T-helper 17 cell (primary cell): ENCODE measurements around the gene WWOX. TPM values are rescaled to one million over a fixed set of nuclear protein-coding genes. Genes with fewer than 3 reads are reported as not detected.

Source experiments
- ATAC-seq: fragments of 150-1000 bp; cut with Tn5 transposase; 2 replicates; pipeline ENCODE4 v1.10.0; 2021; ENCODE audit warnings: mild to moderate bottlenecking, moderate library complexity
- DNase-seq, 3 donors: peaks; one replicate each; pipeline versions ENCODE4 v3.0.0 to v3.0.0-alpha.2; 2020 to 2021
- H3K9me3 ChIP-seq: one replicate; pipeline ENCODE4 v1.7.0; 2013; ENCODE audit warnings: low read length, mild to moderate bottlenecking; ENCODE audit not compliant: control insufficient read depth, poor library complexity, severe bottlenecking
- H3K27ac Mint-ChIP-seq: one replicate; pipeline ENCODE4 v1.8.0; 2022; ENCODE audit warnings: mild to moderate bottlenecking, moderate library complexity, mixed read lengths
- H3K27me3 Mint-ChIP-seq: one replicate; pipeline ENCODE4 v1.8.0; 2022; ENCODE audit warnings: mixed read lengths
- H3K36me3 Mint-ChIP-seq: one replicate; pipeline ENCODE4 v1.8.0; 2022; ENCODE audit warnings: low read depth, mixed read lengths
- H3K4me1 Mint-ChIP-seq: one replicate; pipeline ENCODE4 v1.8.0; 2022; ENCODE audit warnings: mild to moderate bottlenecking, mixed read lengths
- H3K4me3 Mint-ChIP-seq: one replicate; pipeline ENCODE4 v1.8.0; 2022; ENCODE audit warnings: mild to moderate bottlenecking, moderate library complexity, mixed read lengths
- total RNA-seq, 4 donors: library from RNA in 2 of 4; stranded (reverse) in 2 of 4; gene quantifications; one replicate each; pipeline ENCODE4 v1.2.3 and lab custom pipeline; 2022 to 2026

The WWOX gene
- total RNA-seq, 2 donors from 2014 or later: 26.8 to 29.7 TPM

DNA sequence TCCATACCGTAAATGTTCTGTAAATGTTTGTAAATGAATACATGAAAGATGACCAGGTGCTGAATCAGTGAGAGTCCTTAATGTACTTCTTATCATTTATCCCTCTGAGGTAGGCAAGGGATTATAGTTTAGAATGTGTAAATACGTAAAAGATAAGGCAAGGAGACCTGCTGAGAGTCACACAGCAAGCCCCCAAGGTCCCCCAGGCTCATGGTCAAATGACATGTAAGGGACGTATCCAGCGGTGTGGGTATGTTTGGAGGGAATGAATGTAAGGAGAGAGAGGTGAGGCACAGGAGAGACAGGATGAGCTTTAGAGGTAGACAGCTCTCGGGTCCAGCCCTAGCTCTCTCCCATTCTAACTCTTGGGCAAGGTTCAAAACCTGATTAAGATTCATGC, 341.8 kb downstream of the WWOX start:
- DNase-seq: no peak
- no peak overlapping the region for H3K4me3 Mint-ChIP-seq
- no peaks in the 10 kb centered on the region for H3K9me3 ChIP-seq
- no peak overlapping the region for H3K27ac Mint-ChIP-seq
- peaks cover 6% of the 10 kb centered on the region for H3K4me1 Mint-ChIP-seq
- H3K36me3 Mint-ChIP-seq: peaks cover 3% of the 10 kb centered on the region
- no peak for ATAC-seq
- no peaks in the 10 kb centered on the region for H3K27me3 Mint-ChIP-seq

GRCh38 chr16:78443542-78444364, 344.3 kb downstream of the WWOX start:
- ATAC-seq (no peak), DNase-seq (no peak)
- H3K27me3 Mint-ChIP-seq: no peaks in the 10 kb centered on the region
- peaks cover 4% of the 10 kb centered on the region for H3K4me1 Mint-ChIP-seq
- H3K4me3 Mint-ChIP-seq: no peak overlapping the region
- peaks cover 3% of the 10 kb centered on the region for H3K36me3 Mint-ChIP-seq
- no peaks in the 10 kb centered on the region for H3K9me3 ChIP-seq
- H3K27ac Mint-ChIP-seq: peak overlapping the region; percentile 27

GRCh38 chr16:78445818-78446217, 346.4 kb downstream of the WWOX start:
- DNase-seq (no peak), ATAC-seq (no peak)
- Mint-ChIP-seq H3K36me3 (peaks cover 3% of the 10 kb centered on the region), H3K27ac (no peak overlapping the region), H3K4me1 (peaks cover 4% of the 10 kb centered on the region), H3K27me3 (no peaks in the 10 kb centered on the region), H3K4me3 (no peak overlapping the region)
- H3K9me3 ChIP-seq: no peaks in the 10 kb centered on the region

DNA sequence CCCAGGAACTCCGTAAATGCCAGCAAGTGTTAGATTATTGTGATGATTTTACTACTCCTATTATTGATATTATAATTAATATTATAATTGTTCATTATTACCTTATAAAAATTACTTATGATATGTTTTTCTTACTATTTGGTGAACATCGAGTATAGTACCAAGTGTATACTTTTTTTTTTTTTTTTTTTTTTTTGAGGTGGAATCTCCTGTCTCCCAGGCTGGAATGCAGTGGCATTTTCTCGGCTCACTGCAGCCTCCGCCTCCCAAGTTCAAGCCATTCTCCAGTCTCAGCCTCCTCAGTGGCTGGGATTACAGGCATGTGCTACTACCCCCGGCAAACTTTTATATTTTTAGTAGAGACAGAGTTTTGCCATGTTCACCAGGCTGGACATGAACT, 347.0 kb downstream of the WWOX start:
- Mint-ChIP-seq H3K27ac (no peak overlapping the region), H3K4me1 (peaks cover 4% of the 10 kb centered on the region), H3K36me3 (peaks cover 3% of the 10 kb centered on the region), H3K27me3 (no peaks in the 10 kb centered on the region), H3K4me3 (no peak overlapping the region)
- DNase-seq: no peak
- H3K9me3 ChIP-seq: no peaks in the 10 kb centered on the region
- no peak for ATAC-seq

DNA sequence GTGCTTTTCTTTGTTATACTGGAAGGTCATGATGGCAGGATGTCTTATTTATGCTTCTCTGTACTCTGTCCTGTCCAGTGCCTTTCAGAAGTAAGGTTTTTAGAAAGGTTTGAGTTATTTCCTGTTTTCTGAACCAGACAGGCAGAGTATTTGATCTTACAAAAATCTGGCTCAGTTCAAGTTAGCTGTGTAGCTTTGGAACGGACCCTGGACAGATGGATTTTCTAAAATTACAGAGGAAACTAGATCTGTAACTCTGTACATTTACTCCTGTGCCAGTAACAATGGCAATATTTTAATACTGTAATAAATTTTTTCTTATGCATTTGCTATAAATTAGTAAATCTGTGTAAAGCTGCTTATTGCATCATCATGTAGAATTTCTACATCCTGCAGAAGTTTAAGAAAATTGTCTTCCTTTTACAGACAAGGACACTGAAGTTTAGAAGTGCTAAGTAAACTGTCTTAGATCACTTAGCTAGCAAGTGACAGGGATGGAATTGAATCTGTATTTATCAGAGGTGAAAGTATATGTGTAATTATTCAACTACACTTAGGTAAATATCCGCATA, 347.6 kb downstream of the WWOX start:
- no peak for ATAC-seq
- Mint-ChIP-seq H3K4me1 (peaks cover 4% of the 10 kb centered on the region), H3K27me3 (no peaks in the 10 kb centered on the region), H3K36me3 (peaks cover 3% of the 10 kb centered on the region), H3K4me3 (no peak overlapping the region), H3K27ac (no peak overlapping the region)
- no peaks in the 10 kb centered on the region for H3K9me3 ChIP-seq
- no peak for DNase-seq

- no peak for ATAC-seq
- H3K4me3 Mint-ChIP-seq: no peak overlapping the region
- peaks cover 3% of the 10 kb centered on the region for H3K36me3 Mint-ChIP-seq
- H3K27me3 Mint-ChIP-seq: no peaks in the 10 kb centered on the region
- DNase-seq: no peak
- no peak overlapping the region for H3K27ac Mint-ChIP-seq
- H3K4me1 Mint-ChIP-seq: peaks cover under 1% of the 10 kb centered on the region
- H3K9me3 ChIP-seq: no peaks in the 10 kb centered on the region
These were observed 349.3 kb downstream of the WWOX start for GRCh38 chr16:78448658-78449271.

DNA sequence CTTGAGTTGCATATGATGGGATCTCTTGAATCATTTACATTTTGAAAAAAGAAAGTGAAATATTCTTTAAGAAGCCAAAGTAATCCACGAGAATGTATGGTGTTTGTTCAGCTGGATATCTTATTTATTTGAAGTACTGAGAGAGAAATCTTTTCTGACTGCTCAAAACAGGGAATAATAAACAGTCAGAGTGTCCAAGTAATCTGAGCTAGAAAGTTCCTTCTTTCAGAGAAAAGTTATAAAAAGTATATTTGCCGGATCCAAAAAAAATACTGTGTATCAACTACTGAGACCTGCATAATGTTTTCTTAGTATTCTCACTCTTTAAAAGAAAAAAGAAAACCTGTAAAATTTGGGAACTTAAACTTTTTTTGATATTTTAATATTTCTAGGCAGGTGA, 350.8 kb downstream of the WWOX start:
- no peaks in the 10 kb centered on the region for H3K4me1 Mint-ChIP-seq
- no peaks in the 10 kb centered on the region for H3K27me3 Mint-ChIP-seq
- H3K9me3 ChIP-seq: no peaks in the 10 kb centered on the region
- DNase-seq: no peak
- no peak overlapping the region for H3K27ac Mint-ChIP-seq
- ATAC-seq: no peak
- H3K4me3 Mint-ChIP-seq: no peak overlapping the region
- no peaks in the 10 kb centered on the region for H3K36me3 Mint-ChIP-seq

DNA sequence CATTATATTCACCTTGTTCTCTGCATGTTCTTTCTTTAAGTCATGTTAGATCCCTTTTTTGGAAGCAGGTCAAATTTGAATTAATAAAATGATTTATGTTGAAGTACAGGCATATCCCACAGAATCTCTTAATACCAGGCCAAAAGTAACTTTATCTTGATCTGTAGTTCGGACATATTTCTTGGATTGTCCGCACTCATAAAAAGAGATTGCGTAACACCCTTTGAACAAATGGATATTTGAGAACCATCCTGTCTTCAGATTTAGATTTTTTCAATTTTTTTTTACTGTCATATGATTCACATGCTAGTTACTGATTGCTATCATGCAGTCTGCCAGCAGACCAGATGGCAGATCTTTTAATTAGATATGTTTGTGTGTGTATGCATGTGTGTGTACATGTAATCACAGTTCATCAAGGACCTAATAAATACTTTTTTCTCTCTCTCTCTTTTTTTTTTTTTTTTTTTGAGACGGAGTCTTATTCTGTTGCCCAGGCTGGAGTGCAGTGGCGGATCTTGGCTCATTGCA, 352.6 kb downstream of the WWOX start:
- no peak for DNase-seq
- ATAC-seq: no peak
- Mint-ChIP-seq H3K36me3 (no peaks in the 10 kb centered on the region), H3K4me1 (no peaks in the 10 kb centered on the region), H3K27me3 (no peaks in the 10 kb centered on the region), H3K27ac (no peak overlapping the region), H3K4me3 (no peak overlapping the region)
- H3K9me3 ChIP-seq: no peaks in the 10 kb centered on the region

DNA sequence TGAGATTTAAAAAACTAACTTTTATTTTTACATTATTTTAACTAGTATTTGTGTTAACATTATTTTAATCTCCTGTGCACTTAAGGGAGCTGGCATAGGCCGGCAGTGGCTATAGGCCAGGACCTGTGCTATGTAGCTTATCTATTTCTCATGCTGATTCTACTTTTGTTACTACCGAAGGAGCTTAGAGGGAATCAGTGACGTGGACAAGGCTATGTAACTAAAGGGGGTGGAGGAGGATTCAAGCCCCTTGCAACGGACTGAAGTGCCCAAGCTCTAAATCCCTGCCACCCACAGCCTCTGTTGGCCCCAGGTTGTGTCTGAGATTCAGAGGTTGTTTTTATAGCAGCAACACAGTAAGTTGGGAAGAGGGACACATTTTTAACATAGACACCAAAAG, 356.4 kb downstream of the WWOX start:
- Mint-ChIP-seq H3K4me1 (no peaks in the 10 kb centered on the region), H3K36me3 (peaks cover 4% of the 10 kb centered on the region), H3K4me3 (no peak overlapping the region), H3K27ac (no peak overlapping the region), H3K27me3 (no peaks in the 10 kb centered on the region)
- H3K9me3 ChIP-seq: no peaks in the 10 kb centered on the region
- no peak for DNase-seq
- ATAC-seq: no peak

DNA sequence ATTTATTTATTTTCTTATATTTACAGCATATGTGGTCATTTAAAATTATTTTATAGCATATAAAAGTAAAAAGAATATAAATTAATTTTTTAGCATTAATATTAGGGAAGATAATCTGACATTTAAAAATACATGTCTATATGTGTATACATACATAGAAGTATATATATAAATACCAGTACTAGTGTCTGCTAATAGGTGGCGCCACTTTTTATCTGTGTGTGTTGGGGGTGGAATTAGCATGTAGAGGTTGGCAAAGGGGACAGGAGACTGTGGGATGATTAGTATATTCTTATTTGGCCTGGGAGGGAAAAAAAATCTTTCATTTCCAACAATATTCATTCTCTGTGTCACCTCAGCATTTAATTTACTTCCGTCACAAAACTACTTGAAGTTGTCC, 359.1 kb downstream of the WWOX start:
- Mint-ChIP-seq H3K4me1 (no peaks in the 10 kb centered on the region), H3K4me3 (no peak overlapping the region), H3K27me3 (no peaks in the 10 kb centered on the region), H3K36me3 (peaks cover 5% of the 10 kb centered on the region), H3K27ac (no peak overlapping the region)
- ATAC-seq: no peak
- no peak for DNase-seq
- no peaks in the 10 kb centered on the region for H3K9me3 ChIP-seq

DNA sequence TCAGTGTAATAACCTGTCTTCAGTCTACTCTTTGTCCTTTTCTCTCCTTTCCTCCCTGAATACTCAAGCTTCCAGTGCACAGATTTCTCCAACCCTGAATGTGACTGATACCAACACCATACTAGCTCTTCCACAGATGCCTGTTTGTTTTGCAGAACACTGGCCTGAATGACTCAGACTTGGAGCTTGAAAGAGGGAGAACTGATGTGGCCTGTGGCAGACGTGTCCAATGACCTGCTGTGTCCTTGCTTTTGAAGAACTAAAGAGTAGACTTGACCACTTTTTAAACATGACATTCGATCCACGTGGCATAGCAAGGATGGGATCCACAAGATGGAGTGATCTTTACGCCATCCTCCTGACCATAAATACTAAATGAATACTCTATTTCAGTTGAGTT, 361.0 kb downstream of the WWOX start:
- Mint-ChIP-seq H3K4me1 (no peaks in the 10 kb centered on the region), H3K27ac (no peak overlapping the region), H3K4me3 (no peak overlapping the region), H3K36me3 (peaks cover 10% of the 10 kb centered on the region), H3K27me3 (no peaks in the 10 kb centered on the region)
- H3K9me3 ChIP-seq: no peaks in the 10 kb centered on the region
- ATAC-seq (no peak), DNase-seq (no peak)

- Mint-ChIP-seq H3K27me3 (no peaks in the 10 kb centered on the region), H3K27ac (no peak overlapping the region), H3K36me3 (peaks cover 10% of the 10 kb centered on the region), H3K4me1 (no peaks in the 10 kb centered on the region), H3K4me3 (no peak overlapping the region)
- ATAC-seq (no peak), DNase-seq (no peak)
- H3K9me3 ChIP-seq: no peaks in the 10 kb centered on the region
These were observed 361.6 kb downstream of the WWOX start for GRCh38 chr16:78461087-78461486.

GRCh38 chr16:78461496-78462287, 362.2 kb downstream of the WWOX start:
- H3K27ac Mint-ChIP-seq: no peak overlapping the region

More at GRCh38 chr16:78461496-78462287, 362.2 kb downstream of the WWOX start:
- Mint-ChIP-seq H3K4me1 (no peaks in the 10 kb centered on the region), H3K27me3 (no peaks in the 10 kb centered on the region), H3K4me3 (no peak overlapping the region), H3K36me3 (peaks cover 10% of the 10 kb centered on the region)
- H3K9me3 ChIP-seq: no peaks in the 10 kb centered on the region
- DNase-seq (no peak), ATAC-seq (no peak)
